IgD-negative memory B cell (primary cell): ENCODE measurements around the gene FNDC3B. TPM values are rescaled to one million over a fixed set of nuclear protein-coding genes. Genes with fewer than 3 reads are reported as not detected.

Experiments used
- H3K27ac Mint-ChIP-seq, 3 donors: one replicate each; pipeline ENCODE4 v1.8.0; 2020 to 2022; ENCODE audit warnings: mild to moderate bottlenecking in 3 of 3, mixed read lengths in 3 of 3, moderate library complexity in 1 of 3
- H3K27me3 Mint-ChIP-seq: one replicate; pipeline ENCODE4 v1.8.0; 2021; ENCODE audit warnings: mixed read lengths
- H3K36me3 Mint-ChIP-seq: one replicate; pipeline ENCODE4 v1.8.0; 2020; ENCODE audit warnings: mild to moderate bottlenecking, mixed read lengths
- H3K4me1 Mint-ChIP-seq, 3 donors: one replicate each; pipeline ENCODE4 v1.8.0; 2020 to 2022; ENCODE audit warnings: mixed read lengths in 3 of 3, mild to moderate bottlenecking in 1 of 3
- H3K4me3 Mint-ChIP-seq, 4 donors: one replicate each; pipeline ENCODE4 v1.8.0; 2020 to 2022; ENCODE audit warnings: mild to moderate bottlenecking in 4 of 4, mixed read lengths in 4 of 4, moderate library complexity in 3 of 4
- H3K9me3 Mint-ChIP-seq, 3 donors: one replicate each; pipeline ENCODE4 v1.8.0; 2020 to 2021; ENCODE audit warnings: mixed read lengths in 3 of 3, mild to moderate bottlenecking in 1 of 3
- polyA plus RNA-seq: library from polyadenylated mRNA; unstranded; fragments of 300-500 nt; fragmentation: Illumina TruSeq; gene quantifications from one replicate; pipeline ENCODE4 v1.2.3, GENCODE V29; 2021

FNDC3B gene
- polyA plus RNA-seq, 1 donor from 2014 or later: 3.5 TPM

- peaks cover 0 to 3% (median 2%) of the 10 kb centered on the region in 3 donors for H3K4me1 Mint-ChIP-seq
- no peak overlapping the region for H3K4me3 Mint-ChIP-seq
- H3K27ac Mint-ChIP-seq: no peak overlapping the region
- H3K9me3 Mint-ChIP-seq: no peaks in the 10 kb centered on the region
- peaks cover 9% of the 10 kb centered on the region for H3K36me3 Mint-ChIP-seq
- H3K27me3 Mint-ChIP-seq: no peaks in the 10 kb centered on the region
Measured at GRCh38 chr3:172273378-172273777, 234.0 kb downstream of the FNDC3B start.

GRCh38 chr3:172274906-172275305 lies 235.5 kb downstream of the FNDC3B start:
- no peaks in the 10 kb centered on the region for H3K27me3 Mint-ChIP-seq
- H3K9me3 Mint-ChIP-seq: no peaks in the 10 kb centered on the region
- H3K36me3 Mint-ChIP-seq: peaks cover 9% of the 10 kb centered on the region
- H3K4me1 Mint-ChIP-seq: peaks cover 0 to 3% (median 2%) of the 10 kb centered on the region in 3 donors
- no peak overlapping the region for H3K27ac Mint-ChIP-seq
- H3K4me3 Mint-ChIP-seq: no peak overlapping the region

- no peaks in the 10 kb centered on the region for H3K9me3 Mint-ChIP-seq
- no peak overlapping the region for H3K4me3 Mint-ChIP-seq
- H3K27ac Mint-ChIP-seq: no peak overlapping the region
- no peaks in the 10 kb centered on the region for H3K27me3 Mint-ChIP-seq
- peaks cover 9% of the 10 kb centered on the region for H3K36me3 Mint-ChIP-seq
- peaks cover 0 to 3% (median 2%) of the 10 kb centered on the region in 3 donors for H3K4me1 Mint-ChIP-seq
Measured at GRCh38 chr3:172275586-172275985, 236.2 kb downstream of the FNDC3B start.

- Mint-ChIP-seq H3K27me3 (no peaks in the 10 kb centered on the region), H3K4me3 (no peak overlapping the region), H3K27ac (no peak overlapping the region), H3K9me3 (no peaks in the 10 kb centered on the region), H3K36me3 (peaks cover 9% of the 10 kb centered on the region), H3K4me1 (no peaks in the 10 kb centered on the region)
Measured at GRCh38 chr3:172276103-172276502, 236.7 kb downstream of the FNDC3B start.

GRCh38 chr3:172277151-172277652 lies 237.8 kb downstream of the FNDC3B start:
- no peak overlapping the region for H3K4me3 Mint-ChIP-seq
- no peaks in the 10 kb centered on the region for H3K4me1 Mint-ChIP-seq
- H3K27me3 Mint-ChIP-seq: no peaks in the 10 kb centered on the region

GRCh38 chr3:172279191-172279640 lies 239.8 kb downstream of the FNDC3B start:
- H3K4me3 Mint-ChIP-seq: no peak overlapping the region
- H3K4me1 Mint-ChIP-seq: no peaks in the 10 kb centered on the region
- H3K27ac Mint-ChIP-seq: no peak overlapping the region
- no peaks in the 10 kb centered on the region for H3K27me3 Mint-ChIP-seq
- H3K9me3 Mint-ChIP-seq: no peaks in the 10 kb centered on the region
- H3K36me3 Mint-ChIP-seq: peaks cover 9% of the 10 kb centered on the region

More at GRCh38 chr3:172277151-172277652, 237.8 kb downstream of the FNDC3B start:
- H3K9me3 Mint-ChIP-seq: no peaks in the 10 kb centered on the region
- H3K27ac Mint-ChIP-seq: peak overlapping the region in 1 of 3 donors; percentile 42
- H3K36me3 Mint-ChIP-seq: peaks cover 9% of the 10 kb centered on the region

- Mint-ChIP-seq H3K4me3 (no peak overlapping the region), H3K27ac (peak overlapping the region in 1 of 3 donors; percentile 17), H3K27me3 (no peaks in the 10 kb centered on the region)
Measured at GRCh38 chr3:172279974-172280373, 240.6 kb downstream of the FNDC3B start.

GRCh38 chr3:172280406-172281051 lies 241.2 kb downstream of the FNDC3B start:
- Mint-ChIP-seq H3K9me3 (no peaks in the 10 kb centered on the region), H3K27ac (peak overlapping the region in 1 of 3 donors; percentile 17), H3K36me3 (peaks cover 8% of the 10 kb centered on the region), H3K4me1 (no peaks in the 10 kb centered on the region), H3K4me3 (no peak overlapping the region), H3K27me3 (no peaks in the 10 kb centered on the region)

More at GRCh38 chr3:172279974-172280373, 240.6 kb downstream of the FNDC3B start:
- no peaks in the 10 kb centered on the region for H3K9me3 Mint-ChIP-seq
- peaks cover 8% of the 10 kb centered on the region for H3K36me3 Mint-ChIP-seq
- H3K4me1 Mint-ChIP-seq: no peaks in the 10 kb centered on the region

GRCh38 chr3:172281884-172282283 lies 242.5 kb downstream of the FNDC3B start:
- H3K27ac Mint-ChIP-seq: no peak overlapping the region
- H3K9me3 Mint-ChIP-seq: no peaks in the 10 kb centered on the region
- no peaks in the 10 kb centered on the region for H3K27me3 Mint-ChIP-seq
- H3K4me1 Mint-ChIP-seq: no peaks in the 10 kb centered on the region
- H3K36me3 Mint-ChIP-seq: peaks cover 8% of the 10 kb centered on the region
- H3K4me3 Mint-ChIP-seq: no peak overlapping the region

- Mint-ChIP-seq H3K9me3 (no peaks in the 10 kb centered on the region), H3K27ac (no peak overlapping the region), H3K27me3 (no peaks in the 10 kb centered on the region), H3K4me3 (no peak overlapping the region), H3K4me1 (no peaks in the 10 kb centered on the region), H3K36me3 (peaks cover 10% of the 10 kb centered on the region)
Measured at GRCh38 chr3:172282850-172283249, 243.5 kb downstream of the FNDC3B start.

GRCh38 chr3:172283841-172284357 lies 244.5 kb downstream of the FNDC3B start:
- H3K4me1 Mint-ChIP-seq: no peaks in the 10 kb centered on the region
- peaks cover 8% of the 10 kb centered on the region for H3K36me3 Mint-ChIP-seq
- no peak overlapping the region for H3K27ac Mint-ChIP-seq
- H3K9me3 Mint-ChIP-seq: no peaks in the 10 kb centered on the region
- H3K4me3 Mint-ChIP-seq: no peak overlapping the region
- no peaks in the 10 kb centered on the region for H3K27me3 Mint-ChIP-seq

- no peaks in the 10 kb centered on the region for H3K9me3 Mint-ChIP-seq
- H3K4me1 Mint-ChIP-seq: peaks cover 0 to 1% (median 0%) of the 10 kb centered on the region in 3 donors
- no peaks in the 10 kb centered on the region for H3K27me3 Mint-ChIP-seq
- H3K27ac Mint-ChIP-seq: no peak overlapping the region
- peaks cover 8% of the 10 kb centered on the region for H3K36me3 Mint-ChIP-seq
- H3K4me3 Mint-ChIP-seq: no peak overlapping the region
Measured at GRCh38 chr3:172285844-172286243, 246.5 kb downstream of the FNDC3B start.

- H3K4me1 Mint-ChIP-seq: peaks cover 0 to 1% (median 0%) of the 10 kb centered on the region in 3 donors
- H3K36me3 Mint-ChIP-seq: peaks cover 8% of the 10 kb centered on the region
Measured at GRCh38 chr3:172286548-172287148, 247.3 kb downstream of the FNDC3B start.

GRCh38 chr3:172287937-172288477 lies 248.6 kb downstream of the FNDC3B start:
- H3K27me3 Mint-ChIP-seq: no peaks in the 10 kb centered on the region
- no peaks in the 10 kb centered on the region for H3K9me3 Mint-ChIP-seq
- peaks cover 11% of the 10 kb centered on the region for H3K36me3 Mint-ChIP-seq
- H3K27ac Mint-ChIP-seq: no peak overlapping the region
- H3K4me1 Mint-ChIP-seq: peaks cover 0 to 1% (median 0%) of the 10 kb centered on the region in 3 donors
- no peak overlapping the region for H3K4me3 Mint-ChIP-seq

More at GRCh38 chr3:172286548-172287148, 247.3 kb downstream of the FNDC3B start:
- no peaks in the 10 kb centered on the region for H3K9me3 Mint-ChIP-seq
- no peak overlapping the region for H3K27ac Mint-ChIP-seq
- H3K4me3 Mint-ChIP-seq: no peak overlapping the region
- H3K27me3 Mint-ChIP-seq: no peaks in the 10 kb centered on the region

GRCh38 chr3:172288651-172289050 lies 249.3 kb downstream of the FNDC3B start:
- Mint-ChIP-seq H3K9me3 (no peaks in the 10 kb centered on the region), H3K27ac (no peak overlapping the region), H3K4me1 (peaks cover 0 to 1% (median 0%) of the 10 kb centered on the region in 3 donors), H3K27me3 (no peaks in the 10 kb centered on the region), H3K36me3 (peaks cover 8% of the 10 kb centered on the region), H3K4me3 (no peak overlapping the region)
